ENCODE measurements around the gene SDC3.
"Not testable (repeated sequence)": the region's sequence is repeated elsewhere in the genome, so short reads cannot be mapped to it uniquely, and the experiment has no call there.

DNA sequence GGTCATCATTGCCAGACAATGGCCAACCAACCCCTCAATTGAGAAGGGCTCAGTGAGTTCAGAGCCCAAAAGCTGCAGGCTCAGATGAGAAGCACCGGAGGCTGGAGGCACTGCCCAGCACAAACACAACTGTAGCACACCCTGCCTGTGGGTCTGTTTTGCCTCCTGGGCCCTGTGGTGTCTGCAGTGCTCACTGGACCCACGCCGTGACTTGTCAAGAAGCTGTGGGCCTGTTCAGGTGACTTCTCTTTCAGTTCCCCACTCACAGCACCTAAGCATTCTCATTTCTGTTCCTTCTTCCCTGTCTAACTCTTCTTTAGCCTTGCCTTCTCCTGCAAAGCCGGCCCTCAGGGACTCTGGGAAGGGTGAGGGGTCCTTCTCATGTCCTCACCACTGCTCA, 27.2 kb upstream of the SDC3 start:
- TF ChIP-seq, protein P1, sequence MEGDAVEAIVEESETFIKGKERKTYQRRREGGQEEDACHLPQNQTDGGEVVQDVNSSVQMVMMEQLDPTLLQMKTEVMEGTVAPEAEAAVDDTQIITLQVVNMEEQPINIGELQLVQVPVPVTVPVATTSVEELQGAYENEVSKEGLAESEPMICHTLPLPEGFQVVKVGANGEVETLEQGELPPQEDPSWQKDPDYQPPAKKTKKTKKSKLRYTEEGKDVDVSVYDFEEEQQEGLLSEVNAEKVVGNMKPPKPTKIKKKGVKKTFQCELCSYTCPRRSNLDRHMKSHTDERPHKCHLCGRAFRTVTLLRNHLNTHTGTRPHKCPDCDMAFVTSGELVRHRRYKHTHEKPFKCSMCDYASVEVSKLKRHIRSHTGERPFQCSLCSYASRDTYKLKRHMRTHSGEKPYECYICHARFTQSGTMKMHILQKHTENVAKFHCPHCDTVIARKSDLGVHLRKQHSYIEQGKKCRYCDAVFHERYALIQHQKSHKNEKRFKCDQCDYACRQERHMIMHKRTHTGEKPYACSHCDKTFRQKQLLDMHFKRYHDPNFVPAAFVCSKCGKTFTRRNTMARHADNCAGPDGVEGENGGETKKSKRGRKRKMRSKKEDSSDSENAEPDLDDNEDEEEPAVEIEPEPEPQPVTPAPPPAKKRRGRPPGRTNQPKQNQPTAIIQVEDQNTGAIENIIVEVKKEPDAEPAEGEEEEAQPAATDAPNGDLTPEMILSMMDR (IDR thresholded peaks at IDR 0.05), result not testable (repeated sequence)
- TF ChIP-seq POLR2A (IDR thresholded peaks at IDR 0.05), result not testable (repeated sequence)

Measured in heart left ventricle (tissue), 13 donors.